HEK293 (cell line): Measurements from ENCODE around the gene CARMIL3.
A peak's percentile ranks its signal among the peaks of the same experiment; 100 is the strongest.

Experiments used
- BCL6B ChIP-seq: fragments of 450-650 bp; formaldehyde crosslinking; IDR thresholded peaks from 2 replicates; pipeline ENCODE4 v1.5.1; 2017; ENCODE audit warnings: missing biosample characterization, missing genetic modification characterization
- CTCF ChIP-seq: fragments of 450-650 bp; formaldehyde crosslinking; IDR thresholded peaks from 2 replicates; pipeline ENCODE4 v1.5.1; 2016; ENCODE audit warnings: missing biosample characterization, missing genetic modification characterization
- FEZF1 ChIP-seq: fragments of 450-650 bp; formaldehyde crosslinking; IDR thresholded peaks from 2 replicates; pipeline ENCODE4 v1.5.1; 2016; ENCODE audit warnings: missing biosample characterization, missing genetic modification characterization
- PRDM10 ChIP-seq: fragments of 450-650 bp; formaldehyde crosslinking; IDR thresholded peaks from 2 replicates; pipeline ENCODE4 v1.5.1; 2016; ENCODE audit warnings: missing biosample characterization, missing genetic modification characterization
- PRDM4 ChIP-seq: fragments of 450-650 bp; formaldehyde crosslinking; IDR thresholded peaks from 2 replicates; pipeline ENCODE4 v1.5.1; 2017; ENCODE audit warnings: missing biosample characterization, missing genetic modification characterization
- PRDM6 ChIP-seq: fragments of 450-650 bp; formaldehyde crosslinking; IDR thresholded peaks from 2 replicates; pipeline ENCODE4 v1.5.1; 2017; ENCODE audit warnings: missing biosample characterization, missing genetic modification characterization
- ZBTB21 ChIP-seq: fragments of 450-650 bp; formaldehyde crosslinking; IDR thresholded peaks from 2 replicates; pipeline ENCODE4 v1.5.1; 2017; ENCODE audit warnings: missing biosample characterization, missing genetic modification characterization
- ZBTB8A ChIP-seq: fragments of 450-650 bp; formaldehyde crosslinking; IDR thresholded peaks from 2 replicates; pipeline ENCODE4 v1.5.1; 2016; ENCODE audit warnings: missing biosample characterization, missing genetic modification characterization
- ZEB2 ChIP-seq: fragments of 450-650 bp; formaldehyde crosslinking; IDR thresholded peaks from 2 replicates; pipeline ENCODE4 v1.5.1; 2016; ENCODE audit warnings: missing biosample characterization, missing genetic modification characterization
- ZNF184 ChIP-seq: fragments of 450-650 bp; IDR thresholded peaks from 2 replicates; pipeline ENCODE4 v1.5.1; 2018; ENCODE audit warnings: missing biosample characterization, mild to moderate bottlenecking, missing genetic modification characterization
- ZNF211 ChIP-seq: fragments of 450-650 bp; formaldehyde crosslinking; IDR thresholded peaks from 2 replicates; pipeline ENCODE4 v1.5.1; 2016; ENCODE audit warnings: low read depth, missing biosample characterization, missing genetic modification characterization
- ZNF280D ChIP-seq: fragments of 450-650 bp; formaldehyde crosslinking; IDR thresholded peaks from 2 replicates; pipeline ENCODE4 v1.5.1; 2016; ENCODE audit warnings: missing biosample characterization, missing genetic modification characterization
- ZNF324 ChIP-seq: fragments of 450-650 bp; formaldehyde crosslinking; IDR thresholded peaks from 2 replicates; pipeline ENCODE4 v1.5.1; 2016; ENCODE audit warnings: missing biosample characterization, missing genetic modification characterization
- ZNF341 ChIP-seq: fragments of 450-650 bp; formaldehyde crosslinking; IDR thresholded peaks from 2 replicates; pipeline ENCODE4; 2016; ENCODE audit warnings: low read depth, missing biosample characterization, missing genetic modification characterization
- ZNF354C ChIP-seq: fragments of 450-650 bp; formaldehyde crosslinking; IDR thresholded peaks from 2 replicates; pipeline ENCODE4 v1.5.1; 2016; ENCODE audit warnings: missing biosample characterization, missing genetic modification characterization, low read depth, borderline replicate concordance
- ZNF561 ChIP-seq: fragments of 450-650 bp; IDR thresholded peaks from 2 replicates; pipeline ENCODE4 v1.5.1; 2018; ENCODE audit warnings: missing biosample characterization, missing genetic modification characterization, borderline replicate concordance
- ZNF600 ChIP-seq: fragments of 450-650 bp; formaldehyde crosslinking; IDR thresholded peaks from 2 replicates; pipeline ENCODE4 v1.5.1; 2016; ENCODE audit warnings: missing biosample characterization, missing genetic modification characterization
- ZNF610 ChIP-seq: fragments of 450-650 bp; formaldehyde crosslinking; IDR thresholded peaks from 2 replicates; pipeline ENCODE4 v1.5.1; 2016; ENCODE audit warnings: missing biosample characterization, missing genetic modification characterization, borderline replicate concordance
- ZNF701 ChIP-seq: fragments of 450-650 bp; formaldehyde crosslinking; IDR thresholded peaks from 2 replicates; pipeline ENCODE4 v1.5.1; 2016; ENCODE audit warnings: missing biosample characterization, missing genetic modification characterization
- ZNF704 ChIP-seq: fragments of 450-650 bp; formaldehyde crosslinking; IDR thresholded peaks from 2 replicates; pipeline ENCODE4 v1.5.1; 2016; ENCODE audit warnings: missing biosample characterization, missing genetic modification characterization
- ZSCAN4 ChIP-seq: fragments of 450-650 bp; formaldehyde crosslinking; IDR thresholded peaks from 2 replicates; pipeline ENCODE4 v1.5.1; 2017; ENCODE audit warnings: missing biosample characterization, missing genetic modification characterization

Gene CARMIL3

GRCh38 chr14:24114532-24115421 is 63.0 kb downstream of the CARMIL3 start, which contains the start of the genes DCAF11 and NRL (continued):
- TF ChIP-seq BCL6B (tag by site-specific recombination) (no peak), ZNF701 (tag by site-specific recombination) (no peak), PRDM6 (no peak), ZEB2 (tag by site-specific recombination) (peak; percentile 93), ZNF280D (tag by site-specific recombination) (no peak), ZNF704 (tag by site-specific recombination) (0 out of 2 replicates have a peak, but pooled peaks have one; percentile 13), ZNF354C (tag by site-specific recombination) (no peak), ZNF184 (tag by site-specific recombination) (no peak), PRDM4 (tag by site-specific recombination) (no peak), CTCF (tag by site-specific recombination) (no peak), ZSCAN4 (tag by site-specific recombination) (peak; percentile 44), ZBTB8A (tag by site-specific recombination) (peak; percentile 33), ZNF600 (no peak; the same call in 1 of the 2 replicates), ZNF324 (tag by site-specific recombination) (peak; percentile 23; the same call in 1 of the 2 replicates), ZBTB21 (tag by site-specific recombination) (peak; percentile 97), ZNF561 (tag by site-specific recombination) (no peak), FEZF1 (tag by site-specific recombination) (peak; percentile 75), ZNF341 (tag by site-specific recombination) (peak; percentile 100), PRDM10 (tag by site-specific recombination) (peak; percentile 92), ZNF610 (tag by site-specific recombination) (no peak), ZNF211 (tag by site-specific recombination) (no peak)
